Measurements from ENCODE around the gene ELL2.

GRCh38 chr5:95976606-95977005, 15.0 kb upstream of the ELL2 start:
- TF ChIP-seq PYGO2 (tag; IDR thresholded peaks at IDR 0.05) (no peak), CBX1 (IDR thresholded peaks at IDR 0.05; ENCODE audit: low read depth) (no peak), REST (IDR thresholded peaks at IDR 0.05; ENCODE audit: borderline replicate concordance) (no peak), REST (CRISPR knock-in tag; IDR thresholded peaks at IDR 0.05; ENCODE audit: low read depth) (no peak), ZNF354B (CRISPR knock-in tag; IDR thresholded peaks at IDR 0.05) (no peak), E2F3 (CRISPR knock-in tag; IDR thresholded peaks at IDR 0.05) (no peak), CUX1 (CRISPR knock-in tag; IDR thresholded peaks at IDR 0.05) (no peak), CTCF (IDR thresholded peaks at IDR 0.05 in 2 of 3, conservative IDR thresholded peaks at IDR 0.05 in 1 of 3; ENCODE audit: insufficient read depth in 2 of 3, low read depth in 1 of 3, low read length in 3 of 3) (no peak), ZBTB33 (CRISPR knock-in tag; IDR thresholded peaks at IDR 0.05) (no peak)
- TF ChIP-seq, protein P1, sequence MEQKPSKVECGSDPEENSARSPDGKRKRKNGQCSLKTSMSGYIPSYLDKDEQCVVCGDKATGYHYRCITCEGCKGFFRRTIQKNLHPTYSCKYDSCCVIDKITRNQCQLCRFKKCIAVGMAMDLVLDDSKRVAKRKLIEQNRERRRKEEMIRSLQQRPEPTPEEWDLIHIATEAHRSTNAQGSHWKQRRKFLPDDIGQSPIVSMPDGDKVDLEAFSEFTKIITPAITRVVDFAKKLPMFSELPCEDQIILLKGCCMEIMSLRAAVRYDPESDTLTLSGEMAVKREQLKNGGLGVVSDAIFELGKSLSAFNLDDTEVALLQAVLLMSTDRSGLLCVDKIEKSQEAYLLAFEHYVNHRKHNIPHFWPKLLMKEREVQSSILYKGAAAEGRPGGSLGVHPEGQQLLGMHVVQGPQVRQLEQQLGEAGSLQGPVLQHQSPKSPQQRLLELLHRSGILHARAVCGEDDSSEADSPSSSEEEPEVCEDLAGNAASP (IDR thresholded peaks at IDR 0.05), result no peak

Measured in K562 (cell line).